A549 treated with ZK216348 at 1 μM for 4 hours (cell line): ENCODE data around the gene FTHL17. TPM values are rescaled to one million over a fixed set of nuclear protein-coding genes. Genes with fewer than 3 reads are reported as not detected.

Experiments used
- total RNA-seq: library from RNA; stranded (reverse); fragments of 200-300 nt; extraction: Qiagen RNA extraction; gene quantifications from 5 replicates; pipeline ENCODE4 v1.2.3, GENCODE V29; 2022; ENCODE audit warnings: low read depth

The FTHL17 gene
- total RNA-seq = not detected in 5 replicates

GRCh38 chrX:31071725-31072124, at the start of gene FTHL17:
Gene FTHL17 (minus strand): TSS chrX:31072041. CDS start chrX:31071953, 88 bp downstream.

Other genes starting within 250 kb of the FTHL17 start
- 6.0 to 12.4 TPM (median 9.9 TPM) in 5 replicates for gene TAB3, start 182.8 kb downstream of the FTHL17 start, total RNA-seq